ENCODE measurements around the gene LHPP.

LHPP gene

DNA sequence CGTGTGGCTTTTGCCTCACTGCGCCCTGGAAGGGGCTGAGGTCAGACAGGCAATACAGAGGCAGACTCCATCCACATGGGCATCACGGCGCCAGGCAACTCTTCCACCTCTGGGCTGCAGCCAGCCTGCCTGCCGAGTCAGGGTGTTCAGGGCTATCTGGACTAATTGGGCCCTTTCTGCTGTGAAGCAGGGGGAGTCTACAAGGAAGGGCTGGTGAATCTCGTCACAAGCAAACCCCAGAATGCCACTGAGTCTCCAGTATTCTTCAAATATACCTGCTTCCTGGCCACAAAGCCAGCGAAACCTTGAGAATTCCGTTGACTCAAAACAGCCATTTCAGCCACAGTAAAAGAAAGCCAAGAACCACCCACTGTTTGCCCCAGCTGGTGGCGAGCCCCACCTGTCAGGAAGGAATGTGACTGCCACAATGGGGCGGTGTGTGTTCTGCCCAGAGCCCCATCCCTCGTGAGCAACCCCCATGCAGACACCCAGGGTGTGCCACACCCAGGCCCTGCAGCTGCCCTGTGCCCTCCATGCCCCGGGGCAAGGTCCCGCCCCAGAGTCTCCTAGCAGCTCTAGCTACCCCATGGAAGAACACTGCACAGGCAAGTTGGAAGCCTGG is 165.2 kb downstream of the LHPP start:
- Histone ChIP-seq H3K9ac (peak overlapping the region; percentile 36; the same call in 1 of the 2 replicates), H3K27ac (peak overlapping the region; percentile 78), H3K79me2 (ENCODE audit: insufficient read depth, low read depth) (no peaks in the 10 kb centered on the region; the same call in 1 of the 2 replicates), H4K20me1 (ENCODE audit: insufficient read depth) (no peaks in the 10 kb centered on the region), H3K4me1 (ENCODE audit: low read depth, poor library complexity, severe bottlenecking) (peaks cover 48% of the 10 kb centered on the region), H3K36me3 (ENCODE audit: insufficient read depth) (no peaks in the 10 kb centered on the region), H3K4me3 (IDR thresholded peaks at IDR 0.05; ENCODE audit: insufficient read depth, low read depth, low read length) (no peak overlapping the region), H2AFZ (ENCODE audit: low read depth) (no peak overlapping the region), H3K27me3 (ENCODE audit: insufficient read depth, low read depth) (no peaks in the 10 kb centered on the region), H3K4me2 (peak overlapping the region; percentile 93)
- no peak for TF ChIP-seq CTCF (conservative IDR thresholded peaks at IDR 0.05; ENCODE audit: low read depth, low read length)

- Histone ChIP-seq H3K4me2 (peak overlapping the region; percentile 93), H3K79me2 (ENCODE audit: insufficient read depth, low read depth) (no peaks in the 10 kb centered on the region; the same call in 1 of the 2 replicates), H4K20me1 (ENCODE audit: insufficient read depth) (no peaks in the 10 kb centered on the region), H3K4me3 (IDR thresholded peaks at IDR 0.05; ENCODE audit: insufficient read depth, low read depth, low read length) (no peak overlapping the region), H3K27me3 (ENCODE audit: insufficient read depth, low read depth) (no peaks in the 10 kb centered on the region), H2AFZ (ENCODE audit: low read depth) (no peak overlapping the region), H3K36me3 (ENCODE audit: insufficient read depth) (no peaks in the 10 kb centered on the region), H3K4me1 (ENCODE audit: low read depth, poor library complexity, severe bottlenecking) (peaks cover 48% of the 10 kb centered on the region), H3K27ac (peak overlapping the region; percentile 78; the same call in 1 of the 2 replicates), H3K9ac (peak overlapping the region; percentile 36; the same call in 1 of the 2 replicates)
- TF ChIP-seq CTCF (conservative IDR thresholded peaks at IDR 0.05; ENCODE audit: low read depth, low read length), result no peak
Measured at GRCh38 chr10:124627866-124628675, 166.4 kb downstream of the LHPP start.

GRCh38 chr10:124628676-124629021 is 167.0 kb downstream of the LHPP start:
- TF ChIP-seq CTCF (conservative IDR thresholded peaks at IDR 0.05; ENCODE audit: low read depth, low read length), result no peak
- Histone ChIP-seq H3K4me2 (peak overlapping the region; percentile 93; the same call in 1 of the 2 replicates), H3K27me3 (ENCODE audit: insufficient read depth, low read depth) (no peaks in the 10 kb centered on the region), H3K9ac (no peak overlapping the region), H3K36me3 (ENCODE audit: insufficient read depth) (no peaks in the 10 kb centered on the region), H3K4me3 (IDR thresholded peaks at IDR 0.05; ENCODE audit: insufficient read depth, low read depth, low read length) (no peak overlapping the region), H3K27ac (no peak overlapping the region), H3K79me2 (ENCODE audit: insufficient read depth, low read depth) (no peaks in the 10 kb centered on the region; the same call in 1 of the 2 replicates), H3K4me1 (ENCODE audit: low read depth, poor library complexity, severe bottlenecking) (peaks cover 48% of the 10 kb centered on the region), H4K20me1 (ENCODE audit: insufficient read depth) (no peaks in the 10 kb centered on the region), H2AFZ (ENCODE audit: low read depth) (no peak overlapping the region)

GRCh38 chr10:124629415-124629814 is 167.8 kb downstream of the LHPP start:
- H4K20me1 ChIP-seq (ENCODE audit: insufficient read depth), result no peaks in the 10 kb centered on the region
- H2AFZ ChIP-seq (ENCODE audit: low read depth), result no peak overlapping the region
- H3K4me3 ChIP-seq (IDR thresholded peaks at IDR 0.05; ENCODE audit: insufficient read depth, low read depth, low read length), result no peak overlapping the region
- no peaks in the 10 kb centered on the region for H3K27me3 ChIP-seq (ENCODE audit: insufficient read depth, low read depth)
- no peak for TF ChIP-seq CTCF (conservative IDR thresholded peaks at IDR 0.05; ENCODE audit: low read depth, low read length)
- H3K4me2 ChIP-seq, result no peak overlapping the region
- H3K27ac ChIP-seq, result no peak overlapping the region
- H3K36me3 ChIP-seq (ENCODE audit: insufficient read depth), result no peaks in the 10 kb centered on the region
- H3K9ac ChIP-seq, result no peak overlapping the region
- H3K4me1 ChIP-seq (ENCODE audit: low read depth, poor library complexity, severe bottlenecking), result peaks cover 48% of the 10 kb centered on the region
- H3K79me2 ChIP-seq (ENCODE audit: insufficient read depth, low read depth), result no peaks in the 10 kb centered on the region; the same call in 1 of the 2 replicates
